ENCODE data around the gene PCBP3. TPM values are rescaled to one million over a fixed set of nuclear protein-coding genes. Genes with fewer than 3 reads are reported as not detected.

PCBP3 gene
- total and polyA plus RNA-seq, 2 of the 8 experiments (the other 6 are each of a cell fraction or from before 2014, with no cell fraction given), result 3.5 to 6.3 TPM

DNA sequence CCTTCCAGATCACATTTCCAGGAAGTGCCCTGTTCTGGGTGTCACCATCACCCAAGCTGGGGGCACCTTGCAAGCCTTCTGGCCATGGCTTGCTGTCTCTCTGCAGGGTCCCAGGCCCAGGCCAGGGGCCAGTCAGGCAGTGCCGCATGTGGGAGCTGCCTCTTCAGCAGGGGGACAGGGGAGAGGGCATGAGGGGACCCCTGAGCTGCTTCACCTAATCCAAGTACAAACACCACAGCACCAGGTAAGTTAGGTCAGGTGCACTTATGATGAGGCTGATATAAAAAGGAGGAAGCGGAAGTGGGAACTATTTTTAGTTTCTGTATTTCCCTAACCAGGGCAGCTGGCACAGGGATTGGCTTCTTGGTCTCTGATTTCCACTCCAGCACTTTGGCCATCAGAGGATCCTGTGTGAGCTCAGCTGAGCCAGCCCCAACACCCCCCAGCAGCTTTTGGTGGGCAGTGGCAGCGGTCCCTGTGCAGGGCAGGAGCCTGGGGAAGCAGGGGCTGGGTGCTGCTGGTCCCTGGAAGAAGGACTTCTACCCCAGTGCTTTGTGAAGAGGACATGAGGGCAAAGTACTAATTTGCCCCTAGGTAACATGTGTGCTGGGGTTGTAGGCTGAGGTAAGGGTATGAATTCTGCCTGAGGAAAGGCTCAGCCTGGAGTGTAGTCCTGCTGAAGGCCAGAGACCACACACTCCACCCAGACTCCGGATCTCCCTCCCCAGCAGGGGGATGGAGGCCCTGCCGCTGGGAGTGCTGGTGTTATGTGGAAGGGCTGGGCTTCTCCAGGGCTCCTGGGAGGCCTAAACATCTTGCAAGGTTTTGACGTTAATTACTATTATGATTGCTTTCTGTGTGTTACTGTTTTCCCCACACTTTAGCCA, 3.3 kb upstream of the PCBP3 start:
- Histone ChIP-seq H3K79me1 (ENCODE audit: low read depth, low read length) (no peaks in the 10 kb centered on the region), H3K4me3 (ENCODE audit: extremely low read depth in 1 of 4, insufficient read depth in 2 of 4, low read depth in 3 of 4, low read length in 4 of 4) (no peak overlapping the region), H2BK5ac (ENCODE audit: low read depth, low read length) (no peak overlapping the region), H3K27me3 (replicated peaks in 1 of 4; ENCODE audit: control insufficient read depth in 3 of 4, extremely low read depth in 1 of 4, insufficient read depth in 3 of 4, low read length in 3 of 4) (peaks cover 2 to 31% (median 24%) of the 10 kb centered on the region in 4 experiments), H2AK5ac (ENCODE audit: low read depth, low read length) (peak overlapping the region; percentile 28; the same call in 1 of the 2 replicates), H4K5ac (ENCODE audit: insufficient read length, low read depth, low read length) (no peak overlapping the region), H4K20me1 (replicated peaks in 1 of 2; ENCODE audit: control insufficient read depth in 1 of 2, insufficient read depth in 2 of 2, low read length in 2 of 2) (peaks cover 3 to 18% of the 10 kb centered on the region in 2 experiments), H3K23ac (ENCODE audit: insufficient read length) (no peak overlapping the region), H2BK12ac (ENCODE audit: low read depth, low read length) (peak overlapping the region; percentile 52; the same call in 1 of the 2 replicates), H4K91ac (replicated peaks; ENCODE audit: insufficient read length, low read length) (no peak overlapping the region), H3K14ac (ENCODE audit: insufficient read length) (no peak overlapping the region), H3K4ac (replicated peaks; ENCODE audit: insufficient read length, low read depth, low read length) (no peak overlapping the region), H2AFZ (ENCODE audit: low read length) (no peak overlapping the region), H3K23me2 (ENCODE audit: low read depth, low read length) (peaks cover 17% of the 10 kb centered on the region; the same call in 1 of the 2 replicates), H3K27ac (ENCODE audit: low read depth, low read length) (no peak overlapping the region), H3K36me3 (ENCODE audit: control insufficient read depth in 2 of 4, insufficient read depth in 4 of 4, low read length in 3 of 4) (no peaks in the 10 kb centered on the region; a peak in 1 of 8 replicates), H4K8ac (ENCODE audit: extremely low read depth, insufficient read depth, low read length) (peak overlapping the region; percentile 80; the same call in 1 of the 2 replicates), H3K18ac (ENCODE audit: extremely low read depth, low read length) (no peak overlapping the region), H3K56ac (replicated peaks; ENCODE audit: insufficient read length, low read depth, low read length) (no peak overlapping the region), H3K9me3 (ENCODE audit: insufficient read depth in 2 of 2, low read depth in 1 of 2, low read length in 1 of 2) (peaks cover 0 to 8% of the 10 kb centered on the region in 2 experiments; a peak in 1 of 4 replicates), H3K4me1 (replicated peaks in 1 of 4; ENCODE audit: control insufficient read depth in 3 of 4, insufficient read depth in 4 of 4, low read length in 3 of 4) (peaks cover 2 to 8% (median 6%) of the 10 kb centered on the region in 4 experiments; a peak in 4 of 7 replicates), H2BK20ac (ENCODE audit: low read length) (no peak overlapping the region), H3K4me2 (ENCODE audit: insufficient read depth in 1 of 2, low read depth in 2 of 2, low read length in 2 of 2) (no peak overlapping the region), H2BK15ac (ENCODE audit: low read length) (0 out of 2 replicates have a peak overlapping the region, but pooled peaks have one; percentile 61), H2BK120ac (replicated peaks; ENCODE audit: low read depth, low read length) (no peak overlapping the region), H3K9ac (replicated peaks in 1 of 4; ENCODE audit: extremely low read depth in 1 of 4, low read depth in 3 of 4, low read length in 3 of 4) (no peak overlapping the region), H3K79me2 (ENCODE audit: control insufficient read depth in 1 of 2, insufficient read depth in 2 of 2, low read length in 2 of 2) (no peaks in the 10 kb centered on the region)
- ChIA-PET CTCF (ENCODE audit: partially characterized antibody) (interaction anchor here (1.0 to 1.2 kb wide), 3 partner anchors 18 to 241 kb away, joined by 3 to 4 read pairs (median 3); no protein-coding TSS in a partner anchor), POLR2A (ENCODE audit: partially characterized antibody) (interaction anchor here (1.4 kb wide), 1 partner anchor 108 kb away, joined by 3 read pairs; no protein-coding TSS in a partner anchor)
- FAIRE-seq (no peak), DNase-seq (ENCODE audit: low read depth in 1 of 2, low spot score in 2 of 2) (no peak)
- WGBS, 2 experiments (ENCODE audit: extremely low coverage in 1 of 2, insufficient coverage in 1 of 2, insufficient read length in 1 of 2, insufficient replicate concordance in 2 of 2, low coverage in 1 of 2, low lambda C conversion rate in 2 of 2, missing lambda C conversion rate in 1 of 2), result 76% methylated on average over 6 of the region's 6 CpGs; no CpG with 5 or more reads in 1 of the 2 experiments
- TF ChIP-seq JUN (IDR thresholded peaks at IDR 0.05; ENCODE audit: low read depth, low read length) (no peak), SIRT6 (IDR thresholded peaks at IDR 0.05; ENCODE audit: low read length) (no peak), SP2 (IDR thresholded peaks at IDR 0.05; ENCODE audit: low read length) (no peak)
